ENCODE measurements around the gene PSME2.

DNA sequence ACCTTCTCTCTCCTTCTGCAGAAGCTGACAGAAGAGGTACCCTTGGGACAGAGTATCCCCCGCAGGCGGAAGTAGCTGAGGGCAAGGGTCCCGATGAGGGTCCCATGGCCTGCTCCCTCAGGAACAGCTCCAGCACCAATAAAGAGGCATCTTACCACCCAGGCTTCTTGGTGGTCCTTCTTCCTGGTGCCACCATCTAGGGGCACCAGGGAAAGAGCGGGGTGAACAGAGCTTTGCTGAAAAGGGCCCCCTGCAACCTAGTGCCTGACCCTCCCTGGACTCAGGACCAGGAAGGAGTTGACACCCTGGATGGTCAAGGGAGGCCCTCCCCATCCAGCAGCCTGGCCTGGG lies 14.1 kb upstream of the PSME2 start:
- no peak for TF ChIP-seq EZH2 (IDR thresholded peaks at IDR 0.05; ENCODE audit: low read length, missing control alignments)
- TF ChIP-seq, protein P1, sequence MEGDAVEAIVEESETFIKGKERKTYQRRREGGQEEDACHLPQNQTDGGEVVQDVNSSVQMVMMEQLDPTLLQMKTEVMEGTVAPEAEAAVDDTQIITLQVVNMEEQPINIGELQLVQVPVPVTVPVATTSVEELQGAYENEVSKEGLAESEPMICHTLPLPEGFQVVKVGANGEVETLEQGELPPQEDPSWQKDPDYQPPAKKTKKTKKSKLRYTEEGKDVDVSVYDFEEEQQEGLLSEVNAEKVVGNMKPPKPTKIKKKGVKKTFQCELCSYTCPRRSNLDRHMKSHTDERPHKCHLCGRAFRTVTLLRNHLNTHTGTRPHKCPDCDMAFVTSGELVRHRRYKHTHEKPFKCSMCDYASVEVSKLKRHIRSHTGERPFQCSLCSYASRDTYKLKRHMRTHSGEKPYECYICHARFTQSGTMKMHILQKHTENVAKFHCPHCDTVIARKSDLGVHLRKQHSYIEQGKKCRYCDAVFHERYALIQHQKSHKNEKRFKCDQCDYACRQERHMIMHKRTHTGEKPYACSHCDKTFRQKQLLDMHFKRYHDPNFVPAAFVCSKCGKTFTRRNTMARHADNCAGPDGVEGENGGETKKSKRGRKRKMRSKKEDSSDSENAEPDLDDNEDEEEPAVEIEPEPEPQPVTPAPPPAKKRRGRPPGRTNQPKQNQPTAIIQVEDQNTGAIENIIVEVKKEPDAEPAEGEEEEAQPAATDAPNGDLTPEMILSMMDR (conservative IDR thresholded peaks at IDR 0.05 in 1 of 2, IDR thresholded peaks at IDR 0.05 in 1 of 2; ENCODE audit: low read depth in 1 of 2, low read length in 2 of 2), result no peak

Measured in fibroblast of lung (primary cell).